Measurements from ENCODE around the gene SPATA2.

The SPATA2 gene

DNA sequence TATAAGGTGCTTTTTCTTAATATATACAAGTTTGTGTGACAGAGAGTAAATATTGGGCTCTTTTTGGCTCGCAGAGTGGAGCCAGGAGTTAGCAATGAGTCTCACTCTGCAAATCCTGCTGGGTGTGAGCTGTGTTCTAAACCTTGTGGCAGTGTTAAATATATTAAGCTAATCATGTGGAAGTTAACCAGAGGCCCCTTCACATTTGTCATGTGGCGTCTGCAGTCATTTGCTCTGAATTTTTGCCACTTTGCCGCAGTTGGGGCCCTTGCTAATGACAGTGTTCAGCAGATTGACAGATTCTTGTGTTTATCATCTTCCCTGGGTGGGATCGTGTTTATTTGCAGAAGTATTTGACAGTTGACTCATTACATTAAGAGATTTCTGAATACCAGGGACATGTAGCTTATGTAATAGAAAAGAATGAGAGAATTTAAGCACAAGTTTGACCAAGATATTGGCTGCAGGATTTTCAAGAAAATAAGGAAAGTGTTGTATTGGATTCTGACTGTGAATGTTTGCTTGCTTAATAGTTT, 37.9 kb downstream of the SPATA2 start:
- Histone ChIP-seq H3K27me3 (replicated peaks; ENCODE audit: control insufficient read depth, insufficient read depth, low read length) (no peaks in the 10 kb centered on the region), H3K36me3 (ENCODE audit: control insufficient read depth, insufficient read depth, low read length, severe bottlenecking) (peaks cover 15% of the 10 kb centered on the region), H3K4me3 (ENCODE audit: low read length) (no peak overlapping the region), H3K9ac (ENCODE audit: low read length) (no peak overlapping the region), H3K4me1 (ENCODE audit: control insufficient read depth, insufficient read depth, low read length) (peaks cover 9% of the 10 kb centered on the region), H3K9me3 (ENCODE audit: control insufficient read depth, low read length) (no peaks in the 10 kb centered on the region)
- DNase-seq (ENCODE audit: low read depth), result peak; percentile 51

DNA sequence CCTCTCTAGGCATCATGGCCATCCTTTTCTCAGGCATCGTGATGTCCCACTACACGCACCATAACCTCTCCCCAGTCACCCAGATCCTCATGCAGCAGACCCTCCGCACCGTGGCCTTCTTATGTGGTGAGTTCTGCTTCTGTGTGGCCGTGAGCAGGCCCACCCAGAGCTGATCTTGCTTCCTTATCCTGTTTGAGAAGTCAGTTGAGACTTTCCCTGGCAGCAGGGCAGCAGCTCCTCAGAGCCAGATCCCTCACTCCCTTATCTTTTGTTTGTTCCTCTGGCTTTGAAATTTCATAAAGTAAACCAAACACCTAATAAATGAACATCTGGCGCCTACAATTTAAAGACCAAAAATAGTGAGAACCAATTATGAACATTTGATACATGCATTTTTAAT, 40.6 kb downstream of the SPATA2 start:
- no peak for DNase-seq (ENCODE audit: low read depth)
- no peaks in the 10 kb centered on the region for H3K27me3 ChIP-seq (replicated peaks; ENCODE audit: control insufficient read depth, insufficient read depth, low read length)
- peaks cover 10% of the 10 kb centered on the region for H3K36me3 ChIP-seq (ENCODE audit: control insufficient read depth, insufficient read depth, low read length, severe bottlenecking)
- H3K9ac ChIP-seq (ENCODE audit: low read length), result no peak overlapping the region
- H3K9me3 ChIP-seq (ENCODE audit: control insufficient read depth, low read length), result no peaks in the 10 kb centered on the region
- peaks cover 9% of the 10 kb centered on the region for H3K4me1 ChIP-seq (ENCODE audit: control insufficient read depth, insufficient read depth, low read length)
- no peak overlapping the region for H3K4me3 ChIP-seq (ENCODE audit: low read length)

DNA sequence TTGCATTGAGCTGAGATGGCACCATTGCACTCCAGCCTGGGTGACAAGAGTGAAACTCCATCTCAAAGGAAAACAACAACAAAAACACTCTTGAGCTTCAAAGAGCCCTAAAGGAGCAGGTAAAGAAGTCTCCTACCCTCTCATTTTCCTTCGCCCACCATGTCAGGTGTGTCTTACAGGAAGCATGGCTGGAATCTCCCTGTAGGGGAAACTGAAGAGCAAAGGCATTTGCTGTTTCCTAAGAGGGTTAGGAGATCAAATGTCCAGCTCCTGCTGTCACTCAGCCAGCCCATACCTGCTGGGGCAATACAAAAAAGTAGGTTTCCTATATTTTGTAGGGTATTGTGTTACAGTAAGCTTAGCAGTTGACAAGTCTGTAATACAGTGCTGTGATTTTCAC, 43.3 kb downstream of the SPATA2 start:
- Histone ChIP-seq H3K4me3 (ENCODE audit: low read length) (no peak overlapping the region), H3K27me3 (replicated peaks; ENCODE audit: control insufficient read depth, insufficient read depth, low read length) (no peaks in the 10 kb centered on the region)
- DNase-seq (ENCODE audit: low read depth), result no peak

DNA sequence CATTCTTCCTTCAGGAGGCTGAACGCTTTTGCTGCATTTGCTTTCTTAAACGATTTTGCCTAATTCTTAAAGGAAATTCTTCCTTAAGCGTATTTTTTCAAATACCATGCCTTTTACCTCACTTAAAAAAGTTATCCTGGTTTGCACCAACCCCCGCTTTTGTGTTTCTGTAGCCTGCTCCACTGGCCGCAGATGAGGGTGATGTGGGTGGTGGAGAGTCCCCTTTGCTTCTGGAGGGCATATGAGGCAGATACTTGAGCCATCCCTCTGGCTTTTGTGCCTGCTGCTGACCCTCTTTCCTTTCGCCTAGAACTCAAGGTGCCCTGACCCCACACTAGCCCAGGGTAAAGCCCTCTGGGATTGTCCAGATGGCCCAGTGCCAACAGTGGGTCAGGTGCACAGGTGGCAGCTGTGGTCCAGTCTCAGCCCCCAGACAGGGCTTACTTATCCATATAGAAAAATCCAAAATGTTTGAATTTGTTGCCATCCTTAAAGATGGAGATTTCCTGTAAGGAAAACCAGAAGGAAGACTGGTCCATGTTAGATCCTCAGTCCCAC, 43.9 kb downstream of the SPATA2 start:
- H3K36me3 ChIP-seq (ENCODE audit: control insufficient read depth, insufficient read depth, low read length, severe bottlenecking), result peaks cover 10% of the 10 kb centered on the region
- H3K4me1 ChIP-seq (ENCODE audit: control insufficient read depth, insufficient read depth, low read length), result peaks cover 3% of the 10 kb centered on the region
- H3K9ac ChIP-seq (ENCODE audit: low read length), result no peak overlapping the region
- H3K4me3 ChIP-seq (ENCODE audit: low read length), result no peak overlapping the region
- H3K27me3 ChIP-seq (replicated peaks; ENCODE audit: control insufficient read depth, insufficient read depth, low read length), result no peaks in the 10 kb centered on the region
- H3K9me3 ChIP-seq (ENCODE audit: control insufficient read depth, low read length), result no peaks in the 10 kb centered on the region
- no peak for DNase-seq (ENCODE audit: low read depth)

More for the DNA sequence above, 43.3 kb downstream of the SPATA2 start:
- Histone ChIP-seq H3K9ac (ENCODE audit: low read length) (no peak overlapping the region), H3K36me3 (ENCODE audit: control insufficient read depth, insufficient read depth, low read length, severe bottlenecking) (peaks cover 10% of the 10 kb centered on the region), H3K4me1 (ENCODE audit: control insufficient read depth, insufficient read depth, low read length) (no peaks in the 10 kb centered on the region), H3K9me3 (ENCODE audit: control insufficient read depth, low read length) (no peaks in the 10 kb centered on the region)

DNA sequence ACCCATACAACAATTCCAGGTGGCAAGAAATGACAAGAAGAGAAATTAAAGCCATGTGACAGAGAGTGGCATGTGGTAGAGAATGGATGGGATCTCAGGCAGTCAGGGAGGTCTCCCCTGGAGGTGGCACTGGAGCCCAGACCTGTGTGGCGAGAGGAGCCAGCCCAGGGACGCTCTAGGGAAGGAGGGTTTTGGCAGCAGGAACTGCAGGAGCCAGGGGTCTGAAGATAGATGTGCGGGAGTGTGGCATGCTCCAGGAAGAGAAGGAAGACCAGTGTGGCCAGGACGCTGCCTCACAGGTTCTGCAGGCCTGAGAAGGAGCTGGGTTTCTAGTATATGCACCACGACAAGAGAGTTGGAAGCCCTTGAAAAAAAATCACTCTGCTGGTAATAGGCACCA, 45.1 kb downstream of the SPATA2 start:
- no peak for DNase-seq (ENCODE audit: low read depth)
- Histone ChIP-seq H3K9ac (ENCODE audit: low read length) (no peak overlapping the region), H3K36me3 (ENCODE audit: control insufficient read depth, insufficient read depth, low read length, severe bottlenecking) (peaks cover 14% of the 10 kb centered on the region), H3K4me1 (ENCODE audit: control insufficient read depth, insufficient read depth, low read length) (peaks cover 15% of the 10 kb centered on the region), H3K9me3 (ENCODE audit: control insufficient read depth, low read length) (no peaks in the 10 kb centered on the region), H3K27me3 (replicated peaks; ENCODE audit: control insufficient read depth, insufficient read depth, low read length) (no peaks in the 10 kb centered on the region), H3K4me3 (ENCODE audit: low read length) (no peak overlapping the region)

DNA sequence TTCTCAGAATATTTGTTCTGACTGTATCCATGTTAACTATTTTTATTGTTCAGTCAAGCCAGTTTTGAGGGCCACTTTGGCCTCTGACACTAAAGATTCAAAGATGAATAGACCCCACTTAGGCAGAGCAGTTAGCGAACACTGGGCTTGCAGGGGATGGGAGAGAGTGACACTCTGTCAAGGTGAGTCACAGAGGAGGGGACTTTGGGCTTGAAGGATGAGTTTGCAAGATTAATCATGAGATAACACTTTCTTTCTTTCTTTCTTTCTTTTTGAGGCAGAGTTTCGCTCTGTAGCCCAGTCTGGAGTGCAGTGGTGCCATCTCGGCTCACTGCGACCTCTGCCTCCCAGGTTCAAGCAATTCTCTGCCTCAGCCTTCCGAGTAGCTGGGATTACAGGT, 46.4 kb downstream of the SPATA2 start:
- H3K36me3 ChIP-seq (ENCODE audit: control insufficient read depth, insufficient read depth, low read length, severe bottlenecking), result peaks cover 25% of the 10 kb centered on the region
- H3K9ac ChIP-seq (ENCODE audit: low read length), result no peak overlapping the region
- no peak for DNase-seq (ENCODE audit: low read depth)
- H3K27me3 ChIP-seq (replicated peaks; ENCODE audit: control insufficient read depth, insufficient read depth, low read length), result no peaks in the 10 kb centered on the region
- H3K4me1 ChIP-seq (ENCODE audit: control insufficient read depth, insufficient read depth, low read length), result peaks cover 16% of the 10 kb centered on the region
- no peaks in the 10 kb centered on the region for H3K9me3 ChIP-seq (ENCODE audit: control insufficient read depth, low read length)
- H3K4me3 ChIP-seq (ENCODE audit: low read length), result no peak overlapping the region

DNA sequence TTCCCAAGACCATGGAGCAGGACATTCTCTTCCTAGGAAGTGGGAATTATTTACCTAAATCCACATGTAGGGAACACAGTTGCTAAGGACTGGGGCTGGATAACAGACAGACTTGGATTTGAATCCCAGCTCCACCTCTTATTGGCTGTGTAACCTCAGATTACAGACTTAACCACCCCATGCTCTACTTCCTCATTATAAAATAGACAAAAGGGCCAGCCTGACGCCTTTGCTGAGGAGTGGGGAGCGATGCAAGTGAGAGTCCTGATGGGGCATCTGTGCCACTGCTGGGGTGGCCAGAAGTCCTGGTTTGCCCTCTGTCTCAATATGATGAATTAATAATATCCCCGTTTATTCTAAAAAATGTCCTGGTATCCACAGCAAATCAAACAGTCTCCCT, 46.8 kb downstream of the SPATA2 start:
- no peaks in the 10 kb centered on the region for H3K9me3 ChIP-seq (ENCODE audit: control insufficient read depth, low read length)

DNA sequence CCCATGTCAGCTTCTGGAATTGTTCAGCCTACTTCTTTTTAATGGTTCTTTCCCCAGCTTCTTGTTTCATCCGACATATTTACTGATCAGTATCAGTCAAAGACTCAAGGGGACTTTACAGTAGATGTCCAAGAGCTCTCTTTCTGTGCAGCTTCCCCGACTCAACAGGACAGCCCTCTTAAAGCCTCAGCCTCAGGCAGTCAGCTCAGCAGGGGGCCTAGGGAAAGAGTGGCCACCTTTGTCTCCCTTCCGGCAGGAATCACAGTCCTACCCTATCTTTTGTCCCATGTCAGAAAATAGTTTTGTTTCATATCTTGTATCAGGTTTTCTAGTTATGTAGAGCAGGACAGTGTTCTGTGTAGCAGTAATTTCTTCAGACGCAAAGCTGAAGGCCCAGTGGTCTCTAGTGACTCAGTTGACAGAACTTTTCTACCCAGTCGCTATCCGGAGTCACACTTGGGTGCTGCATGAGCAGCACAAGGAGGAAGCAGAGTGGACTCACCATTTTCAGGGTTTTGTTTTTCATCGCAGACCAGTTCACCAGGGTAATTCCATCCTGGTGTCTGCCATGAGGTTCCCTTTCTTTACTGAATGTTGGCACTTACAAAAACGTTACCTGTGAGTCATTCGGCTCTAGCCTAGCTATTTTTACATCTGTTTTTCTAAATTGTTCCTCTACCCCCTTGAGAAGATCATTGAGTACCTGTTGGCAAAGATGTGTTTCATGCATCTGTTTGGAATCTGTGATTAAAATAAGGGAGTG, 47.7 kb downstream of the SPATA2 start:
- peaks cover 16% of the 10 kb centered on the region for H3K4me1 ChIP-seq (ENCODE audit: control insufficient read depth, insufficient read depth, low read length)
- no peaks in the 10 kb centered on the region for H3K9me3 ChIP-seq (ENCODE audit: control insufficient read depth, low read length)
- peak overlapping the region; percentile 20 for H3K9ac ChIP-seq (ENCODE audit: low read length)
- no peaks in the 10 kb centered on the region for H3K27me3 ChIP-seq (replicated peaks; ENCODE audit: control insufficient read depth, insufficient read depth, low read length)
- no peak for DNase-seq (ENCODE audit: low read depth)
- no peak overlapping the region for H3K4me3 ChIP-seq (ENCODE audit: low read length)
- peaks cover 25% of the 10 kb centered on the region for H3K36me3 ChIP-seq (ENCODE audit: control insufficient read depth, insufficient read depth, low read length, severe bottlenecking)

More for the DNA sequence above, 46.8 kb downstream of the SPATA2 start:
- no peak for DNase-seq (ENCODE audit: low read depth)
- Histone ChIP-seq H3K27me3 (replicated peaks; ENCODE audit: control insufficient read depth, insufficient read depth, low read length) (no peaks in the 10 kb centered on the region), H3K4me1 (ENCODE audit: control insufficient read depth, insufficient read depth, low read length) (peaks cover 16% of the 10 kb centered on the region), H3K36me3 (ENCODE audit: control insufficient read depth, insufficient read depth, low read length, severe bottlenecking) (peaks cover 25% of the 10 kb centered on the region), H3K9ac (ENCODE audit: low read length) (no peak overlapping the region), H3K4me3 (ENCODE audit: low read length) (no peak overlapping the region)

DNA sequence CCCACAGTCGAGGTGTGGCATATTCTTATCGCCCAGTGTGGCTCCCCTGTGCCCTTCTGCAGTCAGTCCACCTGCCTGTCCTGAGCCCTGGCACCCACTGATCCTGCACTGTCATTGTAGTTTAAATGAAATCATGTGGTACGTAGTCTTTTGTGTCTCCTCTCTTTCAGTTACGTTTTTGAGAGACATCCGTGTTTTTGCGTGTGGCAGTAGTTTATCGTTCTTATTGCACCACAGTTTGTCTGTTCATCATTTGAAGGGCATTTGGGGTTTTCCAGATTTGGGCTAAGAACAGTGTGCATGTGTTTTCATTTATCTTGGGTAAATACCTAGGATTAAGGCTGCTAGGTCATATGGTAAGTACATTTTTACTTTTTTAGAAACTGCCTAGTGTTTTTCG, 49.3 kb downstream of the SPATA2 start:
- H3K9me3 ChIP-seq (ENCODE audit: control insufficient read depth, low read length), result no peaks in the 10 kb centered on the region
- peak overlapping the region; percentile 16 for H3K9ac ChIP-seq (ENCODE audit: low read length)
- no peak overlapping the region for H3K4me3 ChIP-seq (ENCODE audit: low read length)
- H3K27me3 ChIP-seq (replicated peaks; ENCODE audit: control insufficient read depth, insufficient read depth, low read length), result no peaks in the 10 kb centered on the region
- peaks cover 27% of the 10 kb centered on the region for H3K36me3 ChIP-seq (ENCODE audit: control insufficient read depth, insufficient read depth, low read length, severe bottlenecking)
- peaks cover 16% of the 10 kb centered on the region for H3K4me1 ChIP-seq (ENCODE audit: control insufficient read depth, insufficient read depth, low read length)
- DNase-seq (ENCODE audit: low read depth), result peak; percentile 97

DNA sequence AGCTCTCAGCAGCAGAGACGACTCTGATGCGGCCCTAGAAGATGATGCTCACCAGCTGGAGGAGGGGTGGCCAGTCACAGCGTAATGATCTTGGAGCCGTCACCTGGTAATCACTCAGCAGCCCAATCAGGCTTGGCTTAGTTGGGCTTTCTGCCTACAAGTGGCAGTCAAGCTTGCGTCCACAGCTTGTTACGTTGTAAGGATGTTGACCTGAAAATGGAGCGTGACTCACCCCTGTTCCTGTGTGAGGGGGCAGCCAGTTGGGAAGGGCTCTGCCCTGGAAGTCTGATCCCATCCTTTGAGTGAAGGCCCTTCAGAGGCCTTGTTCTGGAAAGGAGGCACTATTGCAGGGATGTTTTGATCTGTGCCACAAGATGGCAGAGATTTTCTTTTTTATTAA, 49.8 kb downstream of the SPATA2 start:
- H3K9me3 ChIP-seq (ENCODE audit: control insufficient read depth, low read length), result no peaks in the 10 kb centered on the region
- peaks cover 16% of the 10 kb centered on the region for H3K4me1 ChIP-seq (ENCODE audit: control insufficient read depth, insufficient read depth, low read length)
- H3K27me3 ChIP-seq (replicated peaks; ENCODE audit: control insufficient read depth, insufficient read depth, low read length), result no peaks in the 10 kb centered on the region
- H3K36me3 ChIP-seq (ENCODE audit: control insufficient read depth, insufficient read depth, low read length, severe bottlenecking), result peaks cover 32% of the 10 kb centered on the region
- no peak overlapping the region for H3K4me3 ChIP-seq (ENCODE audit: low read length)
- H3K9ac ChIP-seq (ENCODE audit: low read length), result peak overlapping the region; percentile 3
- peak; percentile 81 for DNase-seq (ENCODE audit: low read depth)

DNA sequence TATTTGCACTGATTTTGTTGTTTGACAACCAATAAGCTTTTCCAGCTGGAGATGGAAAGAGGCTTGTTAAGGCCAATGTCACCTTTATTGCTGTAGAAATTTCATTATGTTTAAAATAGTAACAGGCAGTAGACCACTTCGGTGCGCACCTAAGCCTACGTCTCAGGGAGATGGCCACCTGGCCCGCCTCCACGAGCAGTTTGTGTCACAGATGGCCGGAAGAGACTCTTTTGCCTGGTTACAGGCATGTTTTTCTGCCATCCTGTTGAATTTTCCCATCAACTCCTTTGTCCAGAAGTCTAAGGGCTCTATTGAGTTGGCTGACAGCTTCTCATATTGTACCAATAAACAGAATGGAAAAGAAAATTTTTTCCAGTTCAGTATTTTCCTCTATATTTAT, 51.7 kb downstream of the SPATA2 start:
- no peaks in the 10 kb centered on the region for H3K27me3 ChIP-seq (replicated peaks; ENCODE audit: control insufficient read depth, insufficient read depth, low read length)
- H3K4me3 ChIP-seq (ENCODE audit: low read length), result no peak overlapping the region
- H3K4me1 ChIP-seq (ENCODE audit: control insufficient read depth, insufficient read depth, low read length), result peaks cover 16% of the 10 kb centered on the region
- H3K9ac ChIP-seq (ENCODE audit: low read length), result no peak overlapping the region
- DNase-seq (ENCODE audit: low read depth), result no peak
- no peaks in the 10 kb centered on the region for H3K9me3 ChIP-seq (ENCODE audit: control insufficient read depth, low read length)
- H3K36me3 ChIP-seq (ENCODE audit: control insufficient read depth, insufficient read depth, low read length, severe bottlenecking), result peaks cover 37% of the 10 kb centered on the region
